Spleen (tissue), 11 donors: ENCODE data around the gene SOWAHA. TPM values are rescaled to one million over a fixed set of nuclear protein-coding genes. Genes with fewer than 3 reads are reported as not detected.
"Not testable (repeated sequence)": the region's sequence is repeated elsewhere in the genome, so short reads cannot be mapped to it uniquely, and the experiment has no call there.

Source experiments
- DNase-seq: peaks from one replicate; pipeline ENCODE4 v3.0.0-alpha.2; 2020
- H3K27ac ChIP-seq, 8 donors: fragments of 200-600 bp; sonication (generic) in 7 of 8; 1 replicate in 4 of 8; 2 replicates in 4 of 8; pipeline versions ENCODE4 v1.5.0 to v1.8.0; 2016 to 2021; ENCODE audit warnings: inconsistent platforms in 4 of 8, mild to moderate bottlenecking in 4 of 8, moderate library complexity in 1 of 8
- H3K27me3 ChIP-seq, 7 donors: fragments of 200-600 bp; sonication (generic) in 6 of 7; replicated peaks in 1 of 7; 1 replicate in 4 of 7; 2 replicates in 3 of 7; pipeline versions ENCODE4 v1.5.0 to v1.8.0; 2016 to 2021; ENCODE audit warnings: inconsistent platforms in 3 of 7, mild to moderate bottlenecking in 1 of 7
- H3K36me3 ChIP-seq, 6 donors: fragments of 200-600 bp; sonication (generic) in 5 of 6; 1 replicate in 4 of 6; 2 replicates in 2 of 6; pipeline versions ENCODE4 v1.5.0 to v1.8.0; 2016 to 2021; ENCODE audit warnings: inconsistent platforms in 2 of 6
- H3K4me1 ChIP-seq, 6 donors: fragments of 200-600 bp; sonication (generic) in 5 of 6; 1 replicate in 3 of 6; 2 replicates in 3 of 6; pipeline versions ENCODE4 v1.5.0 to v1.8.0; 2016 to 2021; ENCODE audit warnings: inconsistent platforms in 3 of 6
- H3K4me3 ChIP-seq, 8 donors: fragments of 200-600 bp; sonication (generic) in 7 of 8; 1 replicate in 4 of 8; 2 replicates in 4 of 8; pipeline versions ENCODE4 v1.5.0 to v1.8.0; 2016 to 2021; ENCODE audit warnings: inconsistent platforms in 4 of 8, mild to moderate bottlenecking in 4 of 8, moderate library complexity in 2 of 8
- H3K9me3 ChIP-seq, 8 donors: fragments of 200-600 bp; sonication (generic) in 7 of 8; 1 replicate in 4 of 8; 2 replicates in 4 of 8; pipeline versions ENCODE4 v1.5.0 to v1.8.0; 2016 to 2021; ENCODE audit warnings: inconsistent platforms in 4 of 8
- POLR2A ChIP-seq, 3 donors: fragments of 450-650 bp; IDR thresholded peaks; one replicate each; pipeline ENCODE4 v1.5.1; 2017; ENCODE audit warnings: antibody characterized with exemption in 3 of 3, mild to moderate bottlenecking in 1 of 3
- POLR2AphosphoS5 ChIP-seq, 3 donors: sonication (generic); formaldehyde crosslinking; IDR thresholded peaks; one replicate each; pipeline ENCODE4 v1.5.1; 2017; ENCODE audit warnings: antibody characterized with exemption in 3 of 3
- WGBS, 5 donors: extraction: QIAGEN DNeasy Blood & Tissue Kit in 3 of 5; methylation state at CpG; one replicate each; pipeline versions ENCODE4 v1.1.5 to v1.1.7; 2013 to 2018; 5-methylcytosine and 5-hydroxymethylcytosine counted together
- intact Hi-C: fragments of 100-400 bp; cut with DNase I; formaldehyde crosslinking; loops from one replicate; pipeline ENCODE4 v1.15.0; 2023; ENCODE audit warnings: low total_unique reads
- polyA plus RNA-seq, 3 donors: library from polyadenylated mRNA; stranded (reverse); fragments of 200-250 nt; gene quantifications; one replicate each; pipeline ENCODE4 v1.2.1, GENCODE V29; 2013
- total RNA-seq, 7 donors: library from RNA; depleted of rRNA in 3 of 7; stranded (reverse); fragments of >200 nt in 3 of 7; fragmentation: NEBNext Ultra II Directional in 4 of 7; extraction: Animal tissue kit (Norgen Biotek cat#: 25700) in 4 of 7; gene quantifications; one replicate each; pipeline versions ENCODE4 v1.1.0 to v1.2.1, GENCODE V29; 2016 to 2021
- TF ChIP-seq, protein P1 (sequence below), 11 experiments: fragments of 200-600 bp in 7 of 11; fragments of 450-650 bp in 4 of 11; sonication (generic) in 4 of 11; IDR thresholded peaks in 8 of 11; conservative IDR thresholded peaks in 3 of 11; 1 replicate in 7 of 11; 2 replicates in 4 of 11; pipeline versions ENCODE4 v1.4.0 to v1.8.0; 2016 to 2021; ENCODE audit warnings: antibody characterized with exemption in 11 of 11, inconsistent platforms in 4 of 11, mild to moderate bottlenecking in 1 of 11
- donor health status: healthy with polysubstance abuse.
- donor health status: DM: no; HTN: no; CAD: no; lungs with moderate emphysema.
- donor health status: DM: no; HTN: no; CAD: no.
- donor health status: Bipolar disorder and iron deficiency.
- donor health status: healthy.
- donor health status: DM: no; HTN: no; CAD: no.
- donor health status: DM: yes; HTN: yes; CAD: no.

Gene SOWAHA
- total and polyA plus RNA-seq, 10 donors = 0.03 to 0.56 (median 0.24) TPM; not detected in 7

DNA sequence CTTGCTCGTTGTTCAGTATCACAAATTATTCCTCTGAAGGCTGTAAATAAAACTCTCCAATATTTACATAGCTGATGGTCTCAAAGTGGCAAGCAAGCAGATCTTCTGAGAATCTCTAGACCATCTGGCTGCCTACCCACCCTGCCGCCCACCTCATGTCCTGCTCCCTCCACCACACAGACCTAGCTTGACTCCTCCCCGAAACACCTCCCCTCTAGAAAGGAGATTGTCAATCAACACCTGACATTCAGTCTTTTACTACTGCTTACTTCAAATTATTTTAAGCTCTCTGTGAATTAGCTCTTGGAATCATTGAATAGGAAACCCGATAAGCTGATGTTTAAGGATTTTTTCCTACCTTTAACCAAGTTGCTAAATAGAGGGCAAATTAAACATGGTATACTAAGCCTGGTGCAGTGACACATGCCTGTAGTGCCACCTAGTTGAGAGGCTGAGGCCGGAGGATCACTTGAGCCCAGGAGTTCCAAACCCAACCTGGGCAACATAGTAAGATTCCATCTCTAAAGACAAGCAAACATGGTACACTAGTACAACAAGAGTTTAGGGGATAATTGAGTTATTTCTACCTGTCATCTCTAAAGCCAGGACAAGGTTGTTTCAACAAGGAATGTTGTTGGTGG, 10.9 kb upstream of the SOWAHA start:
- Histone ChIP-seq H3K27me3 (peaks cover 0 to 40% (median 6%) of the 10 kb centered on the region in 7 donors), H3K27ac (no peak overlapping the region), H3K36me3 (no peaks in the 10 kb centered on the region), H3K4me1 (no peaks in the 10 kb centered on the region), H3K4me3 (no peak overlapping the region), H3K9me3 (no peaks in the 10 kb centered on the region)
- DNase-seq = no peak
- WGBS, 5 donors = 78 to 88% (median 84%) methylated on average over 5 of the region's 5 CpGs
- TF ChIP-seq, protein P1, sequence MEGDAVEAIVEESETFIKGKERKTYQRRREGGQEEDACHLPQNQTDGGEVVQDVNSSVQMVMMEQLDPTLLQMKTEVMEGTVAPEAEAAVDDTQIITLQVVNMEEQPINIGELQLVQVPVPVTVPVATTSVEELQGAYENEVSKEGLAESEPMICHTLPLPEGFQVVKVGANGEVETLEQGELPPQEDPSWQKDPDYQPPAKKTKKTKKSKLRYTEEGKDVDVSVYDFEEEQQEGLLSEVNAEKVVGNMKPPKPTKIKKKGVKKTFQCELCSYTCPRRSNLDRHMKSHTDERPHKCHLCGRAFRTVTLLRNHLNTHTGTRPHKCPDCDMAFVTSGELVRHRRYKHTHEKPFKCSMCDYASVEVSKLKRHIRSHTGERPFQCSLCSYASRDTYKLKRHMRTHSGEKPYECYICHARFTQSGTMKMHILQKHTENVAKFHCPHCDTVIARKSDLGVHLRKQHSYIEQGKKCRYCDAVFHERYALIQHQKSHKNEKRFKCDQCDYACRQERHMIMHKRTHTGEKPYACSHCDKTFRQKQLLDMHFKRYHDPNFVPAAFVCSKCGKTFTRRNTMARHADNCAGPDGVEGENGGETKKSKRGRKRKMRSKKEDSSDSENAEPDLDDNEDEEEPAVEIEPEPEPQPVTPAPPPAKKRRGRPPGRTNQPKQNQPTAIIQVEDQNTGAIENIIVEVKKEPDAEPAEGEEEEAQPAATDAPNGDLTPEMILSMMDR (IDR thresholded peaks at IDR 0.05 in 8 of 11, conservative IDR thresholded peaks at IDR 0.05 in 3 of 11) = no peak
- TF ChIP-seq POLR2AphosphoS5 (IDR thresholded peaks at IDR 0.05) = no peak
- TF ChIP-seq POLR2A (IDR thresholded peaks at IDR 0.05) = no peak
- intact Hi-C loops = no loop called here

DNA sequence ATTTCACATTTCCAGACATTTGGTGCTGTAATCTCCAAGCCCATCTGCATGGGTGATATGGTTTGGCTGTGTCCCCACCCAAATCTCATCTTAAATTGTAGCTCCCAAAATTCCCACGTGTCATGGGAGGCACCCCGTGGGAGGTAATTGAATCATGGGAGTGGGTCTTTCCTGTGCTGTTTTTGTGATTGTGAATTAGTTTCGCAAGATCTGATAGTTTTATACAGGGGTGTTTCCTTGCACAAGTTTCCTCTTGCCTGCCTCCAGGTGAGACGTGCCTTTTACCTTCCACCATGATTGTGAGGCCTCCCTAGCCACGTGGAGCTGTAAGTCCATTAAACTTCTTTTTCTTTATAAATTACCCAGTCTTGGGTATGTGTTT, 10.4 kb upstream of the SOWAHA start:
- intact Hi-C loops = not testable (repeated sequence)
- WGBS, 5 donors = 68 to 83% (median 75%) methylated on average over 5 of the region's 5 CpGs

DNA sequence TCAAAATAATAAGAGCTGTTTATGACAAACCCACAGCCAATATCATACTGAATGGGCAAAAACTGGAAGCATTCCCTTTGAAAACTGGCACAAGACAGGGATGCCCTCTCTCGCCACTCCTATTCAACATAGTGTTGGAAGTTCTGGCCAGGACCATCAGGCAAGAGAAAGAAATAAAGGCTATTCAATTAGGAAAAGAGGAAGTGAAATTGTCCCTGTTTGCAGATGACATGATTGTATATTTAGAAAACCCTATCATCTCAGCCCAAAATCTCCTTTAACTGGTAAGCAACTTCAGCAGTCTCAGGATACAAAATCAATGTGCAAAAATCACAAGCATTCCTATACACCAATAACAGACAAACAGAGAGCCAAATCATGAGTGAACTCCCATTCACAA, 8.9 kb upstream of the SOWAHA start:
- H3K9me3 ChIP-seq, H3K36me3 ChIP-seq, H3K27ac ChIP-seq, H3K4me1 ChIP-seq, intact Hi-C loops, H3K4me3 ChIP-seq, DNase-seq: not testable (repeated sequence)
- WGBS, 5 donors = 83 to 100% (median 87%) methylated on average over 1 of the region's 1 CpG
- peaks cover 0 to 42% (median 8%) of the 10 kb centered on the region in 7 donors for H3K27me3 ChIP-seq

More for the DNA sequence above, 10.4 kb upstream of the SOWAHA start:
- not testable (repeated sequence) for H3K36me3 ChIP-seq, H3K27ac ChIP-seq, H3K4me3 ChIP-seq, DNase-seq, H3K9me3 ChIP-seq, H3K4me1 ChIP-seq
- H3K27me3 ChIP-seq = peaks cover 0 to 43% (median 6%) of the 10 kb centered on the region in 7 donors

DNA sequence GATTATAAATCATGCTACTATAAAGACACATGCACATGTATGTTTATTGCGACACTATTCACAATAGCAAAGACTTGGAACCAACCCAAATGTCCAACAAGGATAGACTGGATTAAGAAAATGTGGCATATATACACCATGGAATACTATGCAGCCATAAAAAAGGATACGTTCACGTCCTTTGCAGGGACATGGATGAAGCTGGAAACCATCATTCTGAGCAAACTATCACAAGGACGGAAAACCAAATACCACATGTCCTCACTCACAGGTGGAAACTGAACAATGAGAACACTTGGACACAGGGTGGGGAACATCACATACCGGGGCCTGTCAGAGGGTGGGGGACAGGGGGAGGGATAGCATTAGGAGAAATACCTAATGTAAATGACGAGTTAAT, 7.2 kb upstream of the SOWAHA start:
- peaks cover 0 to 53% (median 20%) of the 10 kb centered on the region in 7 donors for H3K27me3 ChIP-seq
- WGBS, 5 donors = 80 to 99% (median 90%) methylated on average over 6 of the region's 6 CpGs
- H3K9me3 ChIP-seq, H3K4me3 ChIP-seq, H3K36me3 ChIP-seq, H3K4me1 ChIP-seq, H3K27ac ChIP-seq, intact Hi-C loops: not testable (repeated sequence)
- DNase-seq = peak; percentile 1

DNA sequence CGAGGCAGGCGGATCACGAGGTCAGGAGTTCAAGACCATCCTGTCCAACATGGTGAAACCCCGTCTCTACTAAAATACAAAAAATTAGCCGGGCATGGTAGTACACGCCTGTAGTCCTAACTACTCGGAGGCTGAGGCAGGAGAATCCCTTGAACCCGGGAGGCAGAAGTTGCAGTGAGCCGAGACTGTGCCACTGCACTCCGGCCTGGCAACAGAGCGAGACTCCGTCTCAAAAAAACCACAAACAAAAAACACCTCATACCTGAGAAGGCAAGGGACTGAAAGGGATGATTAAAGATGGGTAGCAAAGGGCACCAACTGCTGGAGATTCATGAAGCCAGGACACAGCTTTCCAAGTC, 6.3 kb upstream of the SOWAHA start:
- 91 to 97% (median 95%) methylated on average over 12 of the region's 12 CpGs for WGBS, 5 donors
- peaks cover 0 to 53% (median 29%) of the 10 kb centered on the region in 7 donors for H3K27me3 ChIP-seq
- H3K9me3 ChIP-seq, H3K36me3 ChIP-seq, H3K4me3 ChIP-seq, H3K4me1 ChIP-seq, H3K27ac ChIP-seq, intact Hi-C loops: not testable (repeated sequence)
- DNase-seq = peak; percentile 6

DNA sequence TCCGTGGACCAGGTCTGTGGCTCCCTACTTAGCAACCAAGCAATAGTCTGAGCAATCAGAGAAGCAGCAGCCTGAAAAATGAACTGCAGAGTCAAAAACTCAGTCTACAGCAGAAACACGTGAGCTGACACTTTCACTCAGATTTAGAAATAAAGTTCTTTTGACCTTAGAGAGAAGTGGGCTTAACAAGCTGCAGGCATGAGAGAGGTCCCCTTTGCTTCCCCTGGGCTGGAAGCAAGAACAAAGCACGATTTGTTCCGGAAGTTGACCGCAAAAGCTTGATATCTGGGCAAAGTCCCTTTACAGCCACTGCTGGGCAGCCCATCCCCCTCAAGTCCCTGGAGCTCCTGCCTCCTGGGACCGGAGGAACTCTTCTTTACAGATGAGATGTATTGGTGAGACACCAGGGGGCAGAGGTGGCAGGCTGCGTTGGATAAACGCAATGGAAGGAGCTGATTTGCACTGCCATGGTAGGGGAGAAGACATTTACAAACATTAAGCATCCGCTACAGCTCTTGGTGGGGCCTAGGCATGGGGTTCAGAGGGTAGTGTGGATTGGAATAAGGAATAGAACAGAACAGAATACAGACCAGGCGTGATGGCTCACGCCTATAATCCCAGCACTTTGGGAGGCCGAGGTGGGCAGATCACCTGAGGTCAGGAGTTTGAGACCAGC, 5.8 kb upstream of the SOWAHA start:
- TF ChIP-seq, protein P1 (IDR thresholded peaks at IDR 0.05 in 8 of 11, conservative IDR thresholded peaks at IDR 0.05 in 3 of 11) = no peak
- TF ChIP-seq POLR2A (IDR thresholded peaks at IDR 0.05) = no peak
- no peak for TF ChIP-seq POLR2AphosphoS5 (IDR thresholded peaks at IDR 0.05)
- peaks cover 0 to 53% (median 29%) of the 10 kb centered on the region in 7 donors for H3K27me3 ChIP-seq
- 54 to 63% (median 59%) methylated on average over 12 of the region's 12 CpGs for WGBS, 5 donors
- no peak overlapping the region for H3K4me3 ChIP-seq
- H3K4me1 ChIP-seq = peaks cover 0 to 4% (median 2%) of the 10 kb centered on the region in 6 donors
- H3K9me3 ChIP-seq = no peaks in the 10 kb centered on the region
- H3K36me3 ChIP-seq = no peaks in the 10 kb centered on the region
- intact Hi-C loops = no loop called here
- peak; percentile 45 for DNase-seq
- no peak overlapping the region for H3K27ac ChIP-seq
